SU-DHL-6 (cell line): ENCODE results near the gene NBEAL1.

Experiments used
- H2AFZ ChIP-seq: fragments of 200-600 bp; sonication (generic); 2 replicates; pipeline ENCODE4 v1.6.1; 2014; ENCODE audit warnings: low read depth, mild to moderate bottlenecking, moderate library complexity, mixed read lengths, antibody characterized with exemption, low read length; ENCODE audit not compliant: severe bottlenecking
- H3F3A ChIP-seq: fragments of 200-600 bp; shearing (Covaris generic); 2 replicates; pipeline ENCODE4 v1.6.0; 2016; ENCODE audit warnings: antibody characterized with exemption, mild to moderate bottlenecking; ENCODE audit not compliant: insufficient read depth
- H3K27ac ChIP-seq: fragments of 200-600 bp; sonication (generic); 2 replicates; pipeline ENCODE4 v1.5.1; 2016; ENCODE audit warnings: low read depth, mild to moderate bottlenecking, low read length, moderate library complexity, mixed read lengths
- H3K27me3 ChIP-seq: fragments of 200-600 bp; sonication (generic), shearing (Covaris generic); 2 replicates; pipeline ENCODE4 v1.6.0; 2014; ENCODE audit warnings: mild to moderate bottlenecking, low read length
- H3K36me3 ChIP-seq: fragments of 200-600 bp; sonication (generic); 2 replicates; pipeline ENCODE4 v1.6.1; 2014; ENCODE audit warnings: mild to moderate bottlenecking, low read length, mixed read lengths
- H3K4me2 ChIP-seq: fragments of 300-600, 200-600 bp; shearing (Covaris generic), sonication (generic); 2 replicates; pipeline ENCODE4 v1.6.0; 2014; ENCODE audit warnings: low read length, low read depth, mild to moderate bottlenecking; ENCODE audit not compliant: poor library complexity, severe bottlenecking
- H3K4me3 ChIP-seq: fragments of 200-600 bp; sonication (generic); 2 replicates; pipeline ENCODE4 v1.5.1; 2014; ENCODE audit warnings: antibody characterized with exemption, low read length, mild to moderate bottlenecking, mixed read lengths; ENCODE audit not compliant: insufficient read depth, poor library complexity, severe bottlenecking
- H3K79me2 ChIP-seq: fragments of 200-600 bp; sonication (generic); 2 replicates; pipeline ENCODE4 v1.6.1; 2014; ENCODE audit warnings: mild to moderate bottlenecking, low read length, moderate library complexity; ENCODE audit not compliant: insufficient read depth
- H3K9ac ChIP-seq: fragments of 200-600 bp; sonication (generic); 2 replicates; pipeline ENCODE4 v1.7.0; 2014; ENCODE audit warnings: mild to moderate bottlenecking, low read length
- H3K9me2 ChIP-seq: fragments of 200-600 bp; sonication (generic); replicated peaks from 2 replicates; pipeline ENCODE4 v1.6.1; 2014; ENCODE audit warnings: low read length; ENCODE audit not compliant: insufficient read depth
- H3K9me3 ChIP-seq: fragments of 200-600 bp; sonication (generic); 2 replicates; pipeline ENCODE4 v1.6.1; 2014; ENCODE audit warnings: low read length, mixed read lengths; ENCODE audit not compliant: insufficient read depth
- H4K20me1 ChIP-seq: fragments of 200-600 bp; sonication (generic); 2 replicates; pipeline ENCODE4 v1.6.1; 2014; ENCODE audit warnings: low read depth, mild to moderate bottlenecking, antibody characterized with exemption, low read length, moderate library complexity, mixed read lengths
- EZH2phosphoT487 ChIP-seq: fragments of 200-600 bp; sonication (generic), shearing (Covaris generic); conservative IDR thresholded peaks from 2 replicates; pipeline ENCODE4 v1.6.1; 2018; ENCODE audit warnings: mild to moderate bottlenecking, antibody characterized with exemption, low read length, moderate library complexity, mixed read lengths
- TF ChIP-seq, protein P1 (sequence below): fragments of 200-600 bp; sonication (generic); IDR thresholded peaks from one replicate; pipeline ENCODE4 v1.5.1; 2017; ENCODE audit warnings: antibody characterized with exemption, mild to moderate bottlenecking, low read length, moderate library complexity; ENCODE audit not compliant: insufficient read depth, poor library complexity, severe bottlenecking

NBEAL1 gene

DNA sequence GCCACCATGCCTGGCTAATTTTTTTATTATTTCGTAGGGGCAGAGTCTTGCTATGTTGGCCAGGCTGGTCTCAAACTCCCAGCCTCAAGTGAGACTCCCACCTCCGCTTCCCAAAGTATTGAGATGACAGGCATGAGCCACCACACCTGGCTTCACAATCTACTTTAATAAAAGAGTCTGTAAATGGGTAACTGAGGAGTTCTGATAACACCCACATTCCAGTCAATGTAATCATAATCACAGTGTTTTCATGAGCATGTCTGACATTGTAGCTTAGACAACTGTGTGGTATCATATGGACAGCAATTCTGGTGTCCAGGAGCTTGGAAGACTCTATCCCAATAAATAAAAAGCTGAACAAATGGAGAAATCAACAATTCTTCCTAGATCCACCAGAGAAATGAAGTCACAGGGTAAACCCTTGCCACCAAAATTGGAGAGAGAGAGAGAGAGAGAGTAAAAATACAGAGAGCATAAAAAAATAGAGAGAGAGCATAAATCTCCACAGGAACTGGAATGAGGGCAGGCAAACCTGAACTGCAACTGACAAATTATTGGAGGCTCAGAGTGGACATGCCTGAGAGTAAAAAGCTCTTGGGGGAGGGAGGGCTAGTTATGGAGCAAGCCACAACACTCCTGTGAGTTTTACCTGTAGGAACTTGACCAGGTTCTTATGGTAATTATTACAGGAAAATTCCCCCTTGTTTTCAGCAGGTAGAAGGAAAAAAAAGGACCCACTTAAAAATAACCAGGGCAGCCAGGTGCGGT, 12.4 kb upstream of the NBEAL1 start:
- Histone ChIP-seq H2AFZ (no peak overlapping the region), H4K20me1 (no peaks in the 10 kb centered on the region), H3K9ac (no peak overlapping the region), H3K9me2 (no peaks in the 10 kb centered on the region), H3F3A (no peaks in the 10 kb centered on the region), H3K79me2 (no peaks in the 10 kb centered on the region), H3K9me3 (no peaks in the 10 kb centered on the region), H3K27ac (no peak overlapping the region), H3K4me3 (no peak overlapping the region), H3K36me3 (no peaks in the 10 kb centered on the region), H3K27me3 (no peaks in the 10 kb centered on the region), H3K4me2 (no peak overlapping the region)
- TF ChIP-seq, protein P1, sequence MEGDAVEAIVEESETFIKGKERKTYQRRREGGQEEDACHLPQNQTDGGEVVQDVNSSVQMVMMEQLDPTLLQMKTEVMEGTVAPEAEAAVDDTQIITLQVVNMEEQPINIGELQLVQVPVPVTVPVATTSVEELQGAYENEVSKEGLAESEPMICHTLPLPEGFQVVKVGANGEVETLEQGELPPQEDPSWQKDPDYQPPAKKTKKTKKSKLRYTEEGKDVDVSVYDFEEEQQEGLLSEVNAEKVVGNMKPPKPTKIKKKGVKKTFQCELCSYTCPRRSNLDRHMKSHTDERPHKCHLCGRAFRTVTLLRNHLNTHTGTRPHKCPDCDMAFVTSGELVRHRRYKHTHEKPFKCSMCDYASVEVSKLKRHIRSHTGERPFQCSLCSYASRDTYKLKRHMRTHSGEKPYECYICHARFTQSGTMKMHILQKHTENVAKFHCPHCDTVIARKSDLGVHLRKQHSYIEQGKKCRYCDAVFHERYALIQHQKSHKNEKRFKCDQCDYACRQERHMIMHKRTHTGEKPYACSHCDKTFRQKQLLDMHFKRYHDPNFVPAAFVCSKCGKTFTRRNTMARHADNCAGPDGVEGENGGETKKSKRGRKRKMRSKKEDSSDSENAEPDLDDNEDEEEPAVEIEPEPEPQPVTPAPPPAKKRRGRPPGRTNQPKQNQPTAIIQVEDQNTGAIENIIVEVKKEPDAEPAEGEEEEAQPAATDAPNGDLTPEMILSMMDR, result no peak
- no peak for TF ChIP-seq EZH2phosphoT487

DNA sequence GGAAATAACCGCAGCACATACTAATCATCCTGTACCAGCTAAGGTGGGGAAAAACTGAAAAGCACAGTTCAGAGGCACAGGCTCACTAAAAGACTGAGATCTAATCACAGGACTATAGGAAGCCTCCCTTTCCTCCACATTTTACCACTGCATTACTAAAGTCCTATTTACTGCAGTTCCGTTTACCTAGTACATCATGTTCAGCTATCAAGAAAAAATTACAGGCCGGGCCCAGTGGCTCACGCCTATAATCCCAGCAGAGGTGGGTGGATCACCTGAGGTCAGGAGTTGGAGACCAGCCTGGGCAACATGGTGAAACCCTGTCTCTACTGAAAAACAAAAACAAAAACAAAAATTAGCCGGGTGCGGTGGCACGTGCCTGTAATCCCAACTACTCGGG, 11.0 kb upstream of the NBEAL1 start:
- Histone ChIP-seq H3K27me3 (no peaks in the 10 kb centered on the region), H3K27ac (no peak overlapping the region), H2AFZ (no peak overlapping the region), H4K20me1 (no peaks in the 10 kb centered on the region), H3K9me2 (no peaks in the 10 kb centered on the region), H3K4me3 (no peak overlapping the region), H3K36me3 (no peaks in the 10 kb centered on the region), H3K9me3 (no peaks in the 10 kb centered on the region), H3F3A (no peaks in the 10 kb centered on the region), H3K79me2 (no peaks in the 10 kb centered on the region), H3K4me2 (no peak overlapping the region), H3K9ac (no peak overlapping the region)
- no peak for TF ChIP-seq EZH2phosphoT487
- TF ChIP-seq, protein P1, result no peak

DNA sequence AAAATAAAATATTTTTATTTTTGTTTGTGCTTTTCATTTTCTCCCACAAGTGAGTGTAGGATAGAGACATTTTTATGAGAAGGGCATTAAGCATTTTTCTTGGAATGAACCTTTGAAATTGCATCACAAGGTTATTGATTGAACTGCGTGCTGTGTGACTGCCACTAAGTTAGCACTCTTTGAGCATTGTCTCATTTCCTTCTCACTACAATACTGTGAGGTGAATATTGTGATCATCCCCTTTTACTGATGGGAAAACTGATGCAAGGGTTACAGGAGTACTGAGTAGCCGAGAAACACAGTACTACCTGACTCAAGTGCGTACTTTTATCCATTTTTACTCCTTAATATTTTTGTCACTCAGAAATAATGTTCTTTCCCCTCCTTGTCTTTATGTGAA, 2.0 kb downstream of the NBEAL1 start:
- Histone ChIP-seq H3F3A (peaks cover 15% of the 10 kb centered on the region; the same call in 1 of the 2 replicates), H4K20me1 (no peaks in the 10 kb centered on the region), H3K4me2 (peak overlapping the region; percentile 66), H3K9ac (0 out of 2 replicates have a peak overlapping the region, but pooled peaks have one; percentile 2), H3K79me2 (no peaks in the 10 kb centered on the region), H3K4me3 (peak overlapping the region; percentile 25), H3K27ac (no peak overlapping the region), H3K9me3 (no peaks in the 10 kb centered on the region), H3K36me3 (no peaks in the 10 kb centered on the region), H3K9me2 (no peaks in the 10 kb centered on the region), H3K27me3 (no peaks in the 10 kb centered on the region), H2AFZ (no peak overlapping the region)
- TF ChIP-seq EZH2phosphoT487, result no peak
- TF ChIP-seq, protein P1, result no peak
